Retinal pigment epithelial cell (primary cell): Measurements from ENCODE around the gene CCRL2.

Experiments used
- DNase-seq: peaks from one replicate; pipeline ENCODE4 v3.0.0-alpha.2; 2010; ENCODE audit warnings: low read depth
- H3K4me3 ChIP-seq: 2 replicates; pipeline ENCODE4 v1.5.1; 2011; ENCODE audit warnings: mild to moderate bottlenecking, low read length, control low read depth, moderate library complexity
- CTCF ChIP-seq: conservative IDR thresholded peaks from 2 replicates; pipeline ENCODE4 v1.5.1; 2011; ENCODE audit warnings: low read depth, low read length, control low read depth, inconsistent platforms

The CCRL2 gene

GRCh38 chr3:46406788-46407611 is at the start of gene CCRL2, which contains the start of gene CCR5AS:
TSS of gene CCRL2 (plus strand) at chr3:46407259. CDS start at chr3:46408080, 821 bp downstream.
TSS of gene CCR5AS (minus strand) at chr3:46407066.
- TF ChIP-seq CTCF = no peak
- H3K4me3 ChIP-seq = no peak within 1 kb of the TSS
- DNase-seq = no peak

GRCh38 chr3:46358466-46358865 is 48.6 kb upstream of the CCRL2 start:
- TF ChIP-seq CTCF = no peak
- no peak for DNase-seq
- no peak overlapping the region for H3K4me3 ChIP-seq

GRCh38 chr3:46359733-46360493 is 47.1 kb upstream of the CCRL2 start:
- TF ChIP-seq CTCF = no peak
- H3K4me3 ChIP-seq = no peak overlapping the region
- DNase-seq = no peak

- no peak for TF ChIP-seq CTCF
- DNase-seq = no peak
- no peak overlapping the region for H3K4me3 ChIP-seq
Observed at GRCh38 chr3:46360907-46361306, 46.2 kb upstream of the CCRL2 start.

GRCh38 chr3:46361408-46362283 is 45.4 kb upstream of the CCRL2 start:
- no peak for TF ChIP-seq CTCF
- no peak overlapping the region for H3K4me3 ChIP-seq
- no peak for DNase-seq

GRCh38 chr3:46365041-46365440 is 42.0 kb upstream of the CCRL2 start:
- no peak overlapping the region for H3K4me3 ChIP-seq
- TF ChIP-seq CTCF = no peak
- no peak for DNase-seq
